ENCODE results near the gene MLXIPL.
"Not testable (repeated sequence)": the region's sequence is repeated elsewhere in the genome, so short reads cannot be mapped to it uniquely, and the experiment has no call there.

- not testable (repeated sequence) for TF ChIP-seq TSHZ2 (CRISPR knock-in tag; IDR thresholded peaks at IDR 0.05); ZFP30 (CRISPR knock-in tag; IDR thresholded peaks at IDR 0.05); TOX (CRISPR knock-in tag; IDR thresholded peaks at IDR 0.05; ENCODE audit: borderline replicate concordance); ZNF70 (CRISPR knock-in tag; IDR thresholded peaks at IDR 0.05); RARB (CRISPR knock-in tag; IDR thresholded peaks at IDR 0.05); BACH2 (CRISPR knock-in tag; IDR thresholded peaks at IDR 0.05; ENCODE audit: borderline replicate concordance); CREB5 (CRISPR knock-in tag; IDR thresholded peaks at IDR 0.05; ENCODE audit: low read depth); PATZ1 (CRISPR knock-in tag; IDR thresholded peaks at IDR 0.05; ENCODE audit: borderline replicate concordance); TCF4 (CRISPR knock-in tag; IDR thresholded peaks at IDR 0.05; ENCODE audit: borderline replicate concordance); CSDC2 (CRISPR knock-in tag; IDR thresholded peaks at IDR 0.05)
These were observed 31.0 kb upstream of the MLXIPL start for GRCh38 chr7:73655309-73655708.
